Ovary (tissue), 9 donors: ENCODE results near the gene PLCH2. TPM values are rescaled to one million over a fixed set of nuclear protein-coding genes. Genes with fewer than 3 reads are reported as not detected.

Experiments used
- DNase-seq, 5 donors: peaks; one replicate each; pipeline ENCODE4 v3.0.0-alpha.2; 2019 to 2020
- H3K27ac ChIP-seq, 2 donors: fragments of 200-600 bp; one replicate each; pipeline versions ENCODE4 v1.5.1 to v1.8.0; 2019 to 2022
- H3K27me3 ChIP-seq: fragments of 200-600 bp; one replicate; pipeline ENCODE4 v1.8.0; 2022
- H3K36me3 ChIP-seq: fragments of 200-600 bp; sonication (generic); one replicate; pipeline ENCODE4 v1.5.1; 2019
- H3K4me1 ChIP-seq: one replicate; pipeline ENCODE4 v1.8.1; 2013; ENCODE audit warnings: mild to moderate bottlenecking, moderate library complexity; ENCODE audit not compliant: insufficient read depth
- H3K4me3 ChIP-seq: fragments of 200-600 bp; sonication (generic); one replicate; pipeline ENCODE4 v1.5.1; 2017
- H3K9me3 ChIP-seq, 2 donors: fragments of 200-600 bp in 1 of 2; sonication (generic) in 1 of 2; one replicate each; pipeline versions ENCODE4 v1.5.1 to v1.8.1; 2013 to 2019; ENCODE audit warnings: mild to moderate bottlenecking in 1 of 2, moderate library complexity in 1 of 2
- CTCF ChIP-seq, 3 donors: fragments of 450-650 bp in 2 of 3; fragments of 200-600 bp in 1 of 3; IDR thresholded peaks; one replicate each; pipeline versions ENCODE4 v1.5.1 to v1.8.0; 2016 to 2022; ENCODE audit warnings: antibody characterized with exemption in 3 of 3, mild to moderate bottlenecking in 1 of 3
- EP300 ChIP-seq: sonication (generic); formaldehyde crosslinking; IDR thresholded peaks from one replicate; pipeline ENCODE4 v1.6.1; 2017; ENCODE audit warnings: antibody characterized with exemption
- POLR2A ChIP-seq: fragments of 450-650 bp; IDR thresholded peaks from one replicate; pipeline ENCODE4 v1.6.1; 2017; ENCODE audit warnings: antibody characterized with exemption, mild to moderate bottlenecking, moderate library complexity
- WGBS, 3 donors: extraction: QIAGEN DNeasy Blood & Tissue Kit in 1 of 3; methylation state at CpG; one replicate each; pipeline versions ENCODE4 v1.1.5 to v1.1.7; 2013 to 2017; 5-methylcytosine and 5-hydroxymethylcytosine counted together
- intact Hi-C, 4 donors: fragments of 100-400 bp; cut with DNase I; formaldehyde crosslinking; loops; one replicate each; pipeline versions ENCODE4 v1.11.0 to v1.15.1; 2022 to 2023
- polyA plus RNA-seq, 2 donors: library from polyadenylated mRNA; stranded (reverse); fragments of 200-250 nt in 1 of 2; fragments of 350-450 nt in 1 of 2; fragmentation: Illumina TruSeq in 1 of 2; extraction: RNeasy Lipid Tissue Mini Kit (QIAGEN cat#74804) in 1 of 2; gene quantifications; one replicate each; pipeline ENCODE4 v1.2.3, GENCODE V29; 2013 to 2014
- total RNA-seq, 7 donors: library from RNA; depleted of rRNA in 2 of 7; stranded (reverse); fragments of >200 nt in 2 of 7; fragmentation: NEBNext Ultra II Directional in 3 of 7; extraction: Animal tissue kit (Norgen Biotek cat#: 25700) in 3 of 7; gene quantifications; one replicate each; pipeline versions ENCODE4 v1.1.0 to v1.2.4, GENCODE V29; 2016 to 2023
- donor health status: DM: no; HTN: no; CAD: no; lungs with moderate emphysema.
- donor health status: DM: no; HTN: no; CAD: no.
- donor health status: Bipolar disorder and iron deficiency.
- donor health status: DM: yes; HTN: yes; CAD: no.
- donor health status: DM: no; HTN: no; CAD: no.
- donor health status: DM: yes; HTN: yes; CAD: no.

PLCH2 gene
- total and polyA plus RNA-seq, 9 donors, result 0.05 to 0.84 (median 0.34) TPM; not detected in 1

DNA sequence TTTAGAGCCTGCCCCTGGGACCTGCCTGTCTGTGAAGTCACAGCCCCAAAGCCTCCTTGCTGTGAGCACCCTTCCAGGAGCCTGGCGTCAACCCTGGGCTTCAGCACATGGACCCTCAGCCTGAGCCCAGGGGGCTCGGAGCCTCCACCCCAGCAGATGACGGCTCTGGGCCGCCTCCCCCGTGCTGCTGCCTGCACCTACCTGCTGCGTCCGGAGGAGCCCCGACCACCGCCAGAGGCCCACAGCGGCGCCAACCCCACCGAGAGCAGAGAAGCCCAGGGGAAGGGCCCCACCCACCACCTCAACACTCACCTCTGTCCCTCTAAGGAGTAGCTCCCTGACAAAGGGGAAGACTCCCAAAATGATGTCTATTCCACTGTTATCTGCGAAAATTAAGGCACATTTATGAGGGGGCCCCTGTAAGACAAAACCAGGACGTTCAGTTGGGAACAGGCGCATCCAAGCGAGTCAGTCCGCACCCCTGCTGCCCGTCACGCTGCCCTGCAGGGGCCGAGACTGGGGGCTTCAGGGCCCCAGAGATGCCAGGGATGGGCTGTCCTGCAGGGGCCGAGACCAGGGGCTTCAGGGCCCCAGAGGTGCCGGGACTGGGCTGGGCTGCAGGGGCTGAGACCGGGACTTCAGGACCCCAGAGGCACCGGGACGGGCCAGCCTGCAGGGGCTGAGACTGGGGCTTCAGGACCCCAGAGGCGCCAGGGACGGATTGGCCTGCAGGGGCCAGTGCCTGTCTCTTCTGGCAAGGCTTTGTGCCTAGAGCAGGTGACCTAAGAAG lies 34.5 kb downstream of the PLCH2 start:
- H3K9me3 ChIP-seq, result no peaks in the 10 kb centered on the region
- WGBS, 3 donors, result 89 to 92% (median 90%) methylated on average over 23 to 27 of the region's 27 CpGs
- no peaks in the 10 kb centered on the region for H3K27me3 ChIP-seq
- TF ChIP-seq POLR2A, result no peak
- TF ChIP-seq CTCF (IDR thresholded peaks at IDR 0.05), result no peak
- no peak for TF ChIP-seq EP300
- DNase-seq, result no peak
- H3K36me3 ChIP-seq, result peaks cover 3% of the 10 kb centered on the region
- intact Hi-C loops, result no loop called here
- no peak overlapping the region for H3K27ac ChIP-seq
- H3K4me3 ChIP-seq, result no peak overlapping the region
- H3K4me1 ChIP-seq, result no peaks in the 10 kb centered on the region

DNA sequence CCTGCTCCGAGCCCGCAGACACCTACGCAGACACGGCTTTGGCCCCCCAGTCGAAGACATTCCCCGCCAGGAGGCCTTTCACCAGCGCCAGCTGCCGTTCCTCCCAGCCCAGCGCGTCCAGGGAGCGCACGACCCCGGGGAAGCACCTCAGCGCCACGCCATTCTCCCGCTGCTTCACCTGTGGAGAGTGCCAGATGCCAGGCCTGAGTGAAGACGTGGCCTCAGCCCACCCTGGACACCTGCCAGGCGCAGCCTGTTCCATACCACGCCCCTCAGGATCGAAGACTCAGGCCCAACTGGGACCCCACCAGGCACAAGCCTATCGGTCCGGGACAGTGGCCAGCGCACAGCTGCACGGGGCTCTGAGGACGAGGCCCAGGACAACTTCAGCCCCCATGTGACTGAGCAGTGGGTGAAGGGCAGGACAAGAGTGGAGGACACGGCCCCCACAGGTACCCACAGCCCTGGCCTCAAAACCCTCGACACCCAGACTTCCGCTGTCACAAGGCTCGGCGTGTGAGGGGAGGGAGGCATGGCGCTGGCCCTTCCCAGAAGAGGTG lies 36.9 kb downstream of the PLCH2 start:
- Histone ChIP-seq H3K27me3 (no peaks in the 10 kb centered on the region), H3K4me3 (no peak overlapping the region), H3K36me3 (peaks cover 3% of the 10 kb centered on the region), H3K4me1 (no peaks in the 10 kb centered on the region), H3K27ac (no peak overlapping the region), H3K9me3 (no peaks in the 10 kb centered on the region)
- no peak for DNase-seq
- TF ChIP-seq EP300 (no peak), CTCF (IDR thresholded peaks at IDR 0.05) (no peak), POLR2A (no peak)
- intact Hi-C loops, result no loop called here
- WGBS, 3 donors, result 86 to 90% (median 87%) methylated on average over 24 to 31 of the region's 31 CpGs

- Histone ChIP-seq H3K27ac (no peak overlapping the region), H3K9me3 (no peaks in the 10 kb centered on the region), H3K4me1 (no peaks in the 10 kb centered on the region), H3K4me3 (no peak overlapping the region), H3K36me3 (peaks cover 3% of the 10 kb centered on the region), H3K27me3 (no peaks in the 10 kb centered on the region)
- 90 to 95% (median 91%) methylated on average over 32 to 43 of the region's 43 CpGs for WGBS, 3 donors
- intact Hi-C loops, result no loop called here
- no peak for TF ChIP-seq POLR2A
- no peak for TF ChIP-seq EP300
- TF ChIP-seq CTCF (IDR thresholded peaks at IDR 0.05), result no peak
- DNase-seq, result no peak
Observed at GRCh38 chr1:2513939-2514652, 38.0 kb downstream of the PLCH2 start.

DNA sequence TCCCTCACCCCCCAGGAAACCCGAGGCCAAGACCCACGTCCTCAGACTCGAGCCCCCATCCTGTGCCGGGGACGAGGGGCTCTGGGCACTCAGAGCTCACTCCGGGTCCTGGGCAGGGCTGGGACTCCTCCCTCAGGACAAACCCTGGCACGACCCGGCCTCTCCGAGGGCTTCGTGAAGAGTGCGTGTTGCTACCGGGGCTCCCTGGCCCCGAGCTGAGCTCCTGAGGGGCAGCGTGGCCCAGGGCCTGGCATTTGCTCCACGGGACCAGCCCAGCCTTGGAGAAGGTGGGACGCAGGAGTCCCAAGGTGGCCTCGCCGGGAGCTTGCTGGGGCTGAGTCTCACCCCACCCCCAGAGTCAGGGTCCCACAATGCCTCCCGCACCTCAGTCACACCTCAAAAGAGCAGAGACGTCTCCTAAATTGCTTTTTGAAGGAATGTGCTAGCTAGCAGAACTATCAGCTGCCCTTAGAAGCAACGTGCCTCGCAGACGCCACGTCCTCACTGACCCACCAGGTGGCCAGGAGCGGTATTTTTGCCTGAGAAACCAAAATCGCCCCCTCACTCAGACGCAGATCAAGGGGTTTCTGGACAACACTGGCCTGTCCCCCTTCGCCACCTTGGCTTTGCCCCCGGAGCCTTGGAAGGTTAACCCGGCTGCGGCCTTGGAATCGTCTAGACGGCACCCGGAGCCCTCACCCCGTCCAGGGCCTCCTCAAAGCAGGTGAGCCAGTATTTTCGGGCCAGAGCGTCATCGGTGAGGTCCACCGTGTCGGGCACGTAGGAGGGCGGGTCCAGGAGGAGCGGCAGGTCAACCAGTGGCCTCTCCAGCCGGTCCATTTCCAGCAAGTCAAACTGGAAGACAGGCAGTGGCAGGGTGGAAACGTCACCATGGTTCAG lies 39.0 kb downstream of the PLCH2 start:
- intact Hi-C loops, result no loop called here
- Histone ChIP-seq H3K9me3 (no peaks in the 10 kb centered on the region), H3K27ac (no peak overlapping the region), H3K4me3 (no peak overlapping the region), H3K36me3 (peaks cover 3% of the 10 kb centered on the region), H3K27me3 (no peaks in the 10 kb centered on the region), H3K4me1 (no peaks in the 10 kb centered on the region)
- no peak for DNase-seq
- TF ChIP-seq POLR2A (no peak), CTCF (IDR thresholded peaks at IDR 0.05) (no peak), EP300 (no peak)
- WGBS, 3 donors, result 87 to 88% (median 87%) methylated on average over 44 to 45 of the region's 45 CpGs
